GM23338 (cell line): ENCODE data around the gene IFI35. TPM values are rescaled to one million over a fixed set of nuclear protein-coding genes. Genes with fewer than 3 reads are reported as not detected.

Source experiments
- ATAC-seq: fragments of 200-7000 bp; cut with Tn5 transposase; 3 replicates; pipeline ENCODE4 v1.9.1; 2020
- DNase-seq: peaks from one replicate; pipeline ENCODE4 v3.0.0-alpha.2; 2015; ENCODE audit warnings: low spot score
- H2AFZ ChIP-seq: fragments of 200-600 bp; sonication (generic); 2 replicates; pipeline ENCODE4 v1.8.0; 2016; ENCODE audit warnings: antibody characterized with exemption, mild to moderate bottlenecking, moderate library complexity
- H3F3A ChIP-seq: fragments of 200-600 bp; sonication (generic); replicated peaks from 2 replicates; pipeline ENCODE4 v1.8.0; 2017; ENCODE audit warnings: antibody characterized with exemption, mixed run types, low read depth
- H3K27ac ChIP-seq: fragments of 200-600 bp; sonication (generic); 2 replicates; pipeline ENCODE4 v1.6.1; 2016; ENCODE audit warnings: low read depth
- H3K27me3 ChIP-seq: fragments of 200-600 bp; sonication (generic); 2 replicates; pipeline ENCODE4 v1.8.0; 2016; ENCODE audit warnings: mild to moderate bottlenecking, mixed run types, moderate library complexity; ENCODE audit not compliant: insufficient read depth
- H3K36me3 ChIP-seq: fragments of 200-600 bp; sonication (generic); 2 replicates; pipeline ENCODE4 v1.8.0; 2016; ENCODE audit warnings: mild to moderate bottlenecking; ENCODE audit not compliant: insufficient read depth
- H3K4me1 ChIP-seq: fragments of 200-600 bp; sonication (generic); 2 replicates; pipeline ENCODE4 v1.8.0; 2016; ENCODE audit warnings: mild to moderate bottlenecking, moderate library complexity; ENCODE audit not compliant: insufficient read depth
- H3K4me2 ChIP-seq: fragments of 200-600 bp; sonication (generic); 2 replicates; pipeline ENCODE4 v1.7.1; 2017; ENCODE audit warnings: mixed run types
- H3K4me3 ChIP-seq: fragments of 200-600 bp; sonication (generic); 2 replicates; pipeline ENCODE4 v1.6.1; 2016; ENCODE audit warnings: mixed run types
- H3K79me2 ChIP-seq: fragments of 200-600 bp; sonication (generic); replicated peaks from 2 replicates; pipeline ENCODE4 v1.8.0; 2017; ENCODE audit warnings: mild to moderate bottlenecking; ENCODE audit not compliant: insufficient read depth
- H3K9me2 ChIP-seq: fragments of 200-600 bp; sonication (generic); 2 replicates; pipeline ENCODE4 v1.8.0; 2017; ENCODE audit not compliant: insufficient read depth
- H4K20me1 ChIP-seq: fragments of 200-600 bp; sonication (generic); replicated peaks from 2 replicates; pipeline ENCODE4 v1.8.0; 2017; ENCODE audit warnings: mild to moderate bottlenecking; ENCODE audit not compliant: insufficient read depth
- H3K27ac Mint-ChIP-seq: 2 replicates; pipeline ENCODE4 v1.8.0; 2020; ENCODE audit warnings: inconsistent platforms, mild to moderate bottlenecking, moderate library complexity, mixed read lengths
- H3K27me3 Mint-ChIP-seq: 3 replicates; pipeline ENCODE4 v1.8.0; 2022; ENCODE audit warnings: low read depth, mild to moderate bottlenecking, moderate library complexity, mixed read lengths, inconsistent platforms; ENCODE audit not compliant: insufficient read depth, poor library complexity
- H3K36me3 Mint-ChIP-seq: 3 replicates; pipeline ENCODE4 v1.8.0; 2021; ENCODE audit warnings: low read depth, mild to moderate bottlenecking, inconsistent platforms, moderate library complexity, mixed read lengths
- H3K4me1 Mint-ChIP-seq: 3 replicates; pipeline ENCODE4 v1.8.0; 2020; ENCODE audit warnings: mild to moderate bottlenecking, inconsistent platforms, mixed read lengths
- H3K4me3 Mint-ChIP-seq: 3 replicates; pipeline ENCODE4 v1.8.0; 2021; ENCODE audit warnings: moderate library complexity, mild to moderate bottlenecking, inconsistent platforms, mixed read lengths
- H3K9me3 Mint-ChIP-seq: 3 replicates; pipeline ENCODE4 v1.8.0; 2020; ENCODE audit warnings: moderate library complexity, mild to moderate bottlenecking, inconsistent platforms, mixed read lengths
- CREB1 ChIP-seq: fragments of 250-450 bp; sonication (Bioruptor Pico); IDR thresholded peaks from 2 replicates; pipeline ENCODE4 v1.5.0; 2020; ENCODE audit warnings: low read depth, mild to moderate bottlenecking, moderate library complexity
- ETS1 ChIP-seq: IDR thresholded peaks from 2 replicates; pipeline ENCODE4 v1.6.1; 2016; ENCODE audit warnings: antibody characterized with exemption
- EZH2 ChIP-seq: fragments of 200-600 bp; sonication (generic); IDR thresholded peaks from one replicate; pipeline ENCODE4 v1.8.0; 2017; ENCODE audit warnings: antibody characterized with exemption, mild to moderate bottlenecking, low read depth; ENCODE audit not compliant: unreplicated experiment
- EZH2phosphoT487 ChIP-seq: fragments of 200-600 bp; sonication (generic); IDR thresholded peaks from one replicate; pipeline ENCODE4 v1.8.1; 2018; ENCODE audit warnings: antibody characterized with exemption; ENCODE audit not compliant: unreplicated experiment
- JUNB ChIP-seq: IDR thresholded peaks from one replicate; pipeline ENCODE4 v1.6.1; 2016; ENCODE audit warnings: antibody characterized with exemption; ENCODE audit not compliant: unreplicated experiment
- NANOG ChIP-seq: IDR thresholded peaks from 2 replicates; pipeline ENCODE4 v1.6.1; 2016; ENCODE audit warnings: antibody characterized with exemption, borderline replicate concordance
- POLR2AphosphoS5 ChIP-seq: IDR thresholded peaks from 2 replicates; pipeline ENCODE4 v1.6.1; 2016; ENCODE audit warnings: antibody characterized with exemption, low read depth
- REST ChIP-seq: IDR thresholded peaks from one replicate; pipeline ENCODE4 v1.6.1; 2018; ENCODE audit warnings: antibody characterized with exemption; ENCODE audit not compliant: unreplicated experiment
- STAT1 ChIP-seq: IDR thresholded peaks from one replicate; pipeline ENCODE4 v1.6.1; 2016; ENCODE audit warnings: antibody characterized with exemption; ENCODE audit not compliant: unreplicated experiment
- ZNF114 ChIP-seq: fragments of 250-450 bp; sonication (Bioruptor Pico); IDR thresholded peaks from 2 replicates; pipeline ENCODE4 v1.5.0; 2020; ENCODE audit warnings: mild to moderate bottlenecking, moderate library complexity
- ZNF331 ChIP-seq: fragments of 250-450 bp; sonication (Bioruptor Pico); IDR thresholded peaks from 2 replicates; pipeline ENCODE4 v1.5.0; 2020; ENCODE audit warnings: low read depth, mild to moderate bottlenecking, moderate library complexity
- polyA plus RNA-seq: library from polyadenylated mRNA; unstranded; fragments of >200 nt; fragmentation: Nextera tagmentation; extraction: Ambion mirVana; gene quantifications from 2 replicates; pipeline ENCODE4 v1.2.1, GENCODE V29; 2016
- total RNA-seq: library from RNA; depleted of rRNA; stranded (reverse); fragments of >200 nt; shearing (Covaris generic); gene quantifications from 2 replicates; pipeline ENCODE4 v1.2.3, GENCODE V29; 2014
- TF ChIP-seq, protein P1 (sequence below), 2 experiments: fragments of 200-600 bp in 1 of 2; sonication (generic) in 1 of 2; conservative IDR thresholded peaks; 2 replicates each; pipeline versions ENCODE4 v1.5.1 to v1.6.1; 2016 to 2017; ENCODE audit warnings: antibody characterized with exemption in 2 of 2, low read depth in 2 of 2, mild to moderate bottlenecking in 2 of 2, moderate library complexity in 1 of 2
- TF ChIP-seq, protein P2 (sequence below): fragments of 250-450 bp; sonication (Bioruptor Pico); IDR thresholded peaks from 2 replicates; pipeline ENCODE4 v1.5.0; 2020; ENCODE audit warnings: mild to moderate bottlenecking, moderate library complexity

IFI35 gene
- total and polyA plus RNA-seq, 2 experiments from 2014 or later: 1.8 to 2.3 TPM

DNA sequence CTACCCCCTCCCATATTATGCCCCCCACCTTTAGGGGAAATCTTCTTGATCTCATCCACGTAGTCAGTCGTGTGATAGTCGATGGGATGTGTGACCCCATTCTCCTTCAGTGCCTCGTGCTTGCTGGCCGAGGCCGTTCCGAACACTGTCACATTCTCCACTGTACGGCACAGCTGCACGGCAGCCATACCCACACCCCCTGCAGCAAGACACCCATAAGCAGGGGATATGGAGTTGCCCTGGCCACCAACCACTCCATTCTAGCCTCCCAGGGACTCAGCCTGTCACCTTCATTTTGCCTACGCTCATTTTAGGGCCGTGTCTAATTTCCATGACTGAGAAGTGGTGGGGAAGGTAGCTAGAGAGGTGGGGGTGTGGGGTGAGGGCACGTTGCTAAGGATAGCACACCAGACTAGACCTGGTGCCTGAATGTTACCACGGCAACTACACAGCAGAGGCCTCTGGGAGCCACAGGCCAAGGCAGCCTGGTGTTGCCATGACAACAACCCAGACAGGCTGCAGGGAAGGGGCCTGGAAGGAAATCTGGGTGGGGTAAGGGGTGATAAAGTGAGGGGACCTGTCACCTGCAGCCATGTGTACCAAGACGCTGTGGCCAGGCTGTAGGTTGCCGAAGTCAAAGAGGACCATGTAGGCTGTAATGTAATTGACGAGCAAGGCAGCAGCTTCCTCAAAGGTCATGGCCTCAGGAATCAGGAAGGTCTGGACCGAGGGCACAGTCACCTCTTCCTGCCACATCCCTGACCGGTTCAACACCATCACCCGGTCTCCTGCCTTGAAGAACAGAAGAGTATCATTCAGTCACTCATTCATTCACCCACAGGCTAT lies 11.6 kb downstream of the IFI35 start:
- no peak overlapping the region for H3K27ac Mint-ChIP-seq
- Histone ChIP-seq H3F3A (peaks cover 8% of the 10 kb centered on the region; the same call in 1 of the 2 replicates), H3K4me2 (no peak overlapping the region), H3K36me3 (peaks cover 9% of the 10 kb centered on the region; the same call in 1 of the 2 replicates), H3K27ac (no peak overlapping the region), H3K79me2 (peaks cover 34% of the 10 kb centered on the region), H4K20me1 (peaks cover 10% of the 10 kb centered on the region), H3K4me3 (no peak overlapping the region), H3K4me1 (peaks cover 28% of the 10 kb centered on the region), H3K9me2 (no peaks in the 10 kb centered on the region), H2AFZ (no peak overlapping the region), H3K27me3 (no peaks in the 10 kb centered on the region)
- H3K27me3 Mint-ChIP-seq: peaks cover 8% of the 10 kb centered on the region
- H3K4me1 Mint-ChIP-seq: peaks cover 51% of the 10 kb centered on the region
- DNase-seq: peak; percentile 53
- TF ChIP-seq NANOG (no peak), REST (no peak), JUNB (no peak), POLR2AphosphoS5 (no peak), CREB1 (CRISPR knock-in tag) (no peak), ZNF331 (no peak), STAT1 (no peak), ETS1 (no peak), EZH2phosphoT487 (no peak), EZH2 (no peak), ZNF114 (CRISPR knock-in tag) (no peak)
- TF ChIP-seq, protein P1, sequence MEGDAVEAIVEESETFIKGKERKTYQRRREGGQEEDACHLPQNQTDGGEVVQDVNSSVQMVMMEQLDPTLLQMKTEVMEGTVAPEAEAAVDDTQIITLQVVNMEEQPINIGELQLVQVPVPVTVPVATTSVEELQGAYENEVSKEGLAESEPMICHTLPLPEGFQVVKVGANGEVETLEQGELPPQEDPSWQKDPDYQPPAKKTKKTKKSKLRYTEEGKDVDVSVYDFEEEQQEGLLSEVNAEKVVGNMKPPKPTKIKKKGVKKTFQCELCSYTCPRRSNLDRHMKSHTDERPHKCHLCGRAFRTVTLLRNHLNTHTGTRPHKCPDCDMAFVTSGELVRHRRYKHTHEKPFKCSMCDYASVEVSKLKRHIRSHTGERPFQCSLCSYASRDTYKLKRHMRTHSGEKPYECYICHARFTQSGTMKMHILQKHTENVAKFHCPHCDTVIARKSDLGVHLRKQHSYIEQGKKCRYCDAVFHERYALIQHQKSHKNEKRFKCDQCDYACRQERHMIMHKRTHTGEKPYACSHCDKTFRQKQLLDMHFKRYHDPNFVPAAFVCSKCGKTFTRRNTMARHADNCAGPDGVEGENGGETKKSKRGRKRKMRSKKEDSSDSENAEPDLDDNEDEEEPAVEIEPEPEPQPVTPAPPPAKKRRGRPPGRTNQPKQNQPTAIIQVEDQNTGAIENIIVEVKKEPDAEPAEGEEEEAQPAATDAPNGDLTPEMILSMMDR (conservative IDR thresholded peaks at IDR 0.05; ENCODE audit: low read depth in 2 of 2): no peak
- TF ChIP-seq, protein P2, sequence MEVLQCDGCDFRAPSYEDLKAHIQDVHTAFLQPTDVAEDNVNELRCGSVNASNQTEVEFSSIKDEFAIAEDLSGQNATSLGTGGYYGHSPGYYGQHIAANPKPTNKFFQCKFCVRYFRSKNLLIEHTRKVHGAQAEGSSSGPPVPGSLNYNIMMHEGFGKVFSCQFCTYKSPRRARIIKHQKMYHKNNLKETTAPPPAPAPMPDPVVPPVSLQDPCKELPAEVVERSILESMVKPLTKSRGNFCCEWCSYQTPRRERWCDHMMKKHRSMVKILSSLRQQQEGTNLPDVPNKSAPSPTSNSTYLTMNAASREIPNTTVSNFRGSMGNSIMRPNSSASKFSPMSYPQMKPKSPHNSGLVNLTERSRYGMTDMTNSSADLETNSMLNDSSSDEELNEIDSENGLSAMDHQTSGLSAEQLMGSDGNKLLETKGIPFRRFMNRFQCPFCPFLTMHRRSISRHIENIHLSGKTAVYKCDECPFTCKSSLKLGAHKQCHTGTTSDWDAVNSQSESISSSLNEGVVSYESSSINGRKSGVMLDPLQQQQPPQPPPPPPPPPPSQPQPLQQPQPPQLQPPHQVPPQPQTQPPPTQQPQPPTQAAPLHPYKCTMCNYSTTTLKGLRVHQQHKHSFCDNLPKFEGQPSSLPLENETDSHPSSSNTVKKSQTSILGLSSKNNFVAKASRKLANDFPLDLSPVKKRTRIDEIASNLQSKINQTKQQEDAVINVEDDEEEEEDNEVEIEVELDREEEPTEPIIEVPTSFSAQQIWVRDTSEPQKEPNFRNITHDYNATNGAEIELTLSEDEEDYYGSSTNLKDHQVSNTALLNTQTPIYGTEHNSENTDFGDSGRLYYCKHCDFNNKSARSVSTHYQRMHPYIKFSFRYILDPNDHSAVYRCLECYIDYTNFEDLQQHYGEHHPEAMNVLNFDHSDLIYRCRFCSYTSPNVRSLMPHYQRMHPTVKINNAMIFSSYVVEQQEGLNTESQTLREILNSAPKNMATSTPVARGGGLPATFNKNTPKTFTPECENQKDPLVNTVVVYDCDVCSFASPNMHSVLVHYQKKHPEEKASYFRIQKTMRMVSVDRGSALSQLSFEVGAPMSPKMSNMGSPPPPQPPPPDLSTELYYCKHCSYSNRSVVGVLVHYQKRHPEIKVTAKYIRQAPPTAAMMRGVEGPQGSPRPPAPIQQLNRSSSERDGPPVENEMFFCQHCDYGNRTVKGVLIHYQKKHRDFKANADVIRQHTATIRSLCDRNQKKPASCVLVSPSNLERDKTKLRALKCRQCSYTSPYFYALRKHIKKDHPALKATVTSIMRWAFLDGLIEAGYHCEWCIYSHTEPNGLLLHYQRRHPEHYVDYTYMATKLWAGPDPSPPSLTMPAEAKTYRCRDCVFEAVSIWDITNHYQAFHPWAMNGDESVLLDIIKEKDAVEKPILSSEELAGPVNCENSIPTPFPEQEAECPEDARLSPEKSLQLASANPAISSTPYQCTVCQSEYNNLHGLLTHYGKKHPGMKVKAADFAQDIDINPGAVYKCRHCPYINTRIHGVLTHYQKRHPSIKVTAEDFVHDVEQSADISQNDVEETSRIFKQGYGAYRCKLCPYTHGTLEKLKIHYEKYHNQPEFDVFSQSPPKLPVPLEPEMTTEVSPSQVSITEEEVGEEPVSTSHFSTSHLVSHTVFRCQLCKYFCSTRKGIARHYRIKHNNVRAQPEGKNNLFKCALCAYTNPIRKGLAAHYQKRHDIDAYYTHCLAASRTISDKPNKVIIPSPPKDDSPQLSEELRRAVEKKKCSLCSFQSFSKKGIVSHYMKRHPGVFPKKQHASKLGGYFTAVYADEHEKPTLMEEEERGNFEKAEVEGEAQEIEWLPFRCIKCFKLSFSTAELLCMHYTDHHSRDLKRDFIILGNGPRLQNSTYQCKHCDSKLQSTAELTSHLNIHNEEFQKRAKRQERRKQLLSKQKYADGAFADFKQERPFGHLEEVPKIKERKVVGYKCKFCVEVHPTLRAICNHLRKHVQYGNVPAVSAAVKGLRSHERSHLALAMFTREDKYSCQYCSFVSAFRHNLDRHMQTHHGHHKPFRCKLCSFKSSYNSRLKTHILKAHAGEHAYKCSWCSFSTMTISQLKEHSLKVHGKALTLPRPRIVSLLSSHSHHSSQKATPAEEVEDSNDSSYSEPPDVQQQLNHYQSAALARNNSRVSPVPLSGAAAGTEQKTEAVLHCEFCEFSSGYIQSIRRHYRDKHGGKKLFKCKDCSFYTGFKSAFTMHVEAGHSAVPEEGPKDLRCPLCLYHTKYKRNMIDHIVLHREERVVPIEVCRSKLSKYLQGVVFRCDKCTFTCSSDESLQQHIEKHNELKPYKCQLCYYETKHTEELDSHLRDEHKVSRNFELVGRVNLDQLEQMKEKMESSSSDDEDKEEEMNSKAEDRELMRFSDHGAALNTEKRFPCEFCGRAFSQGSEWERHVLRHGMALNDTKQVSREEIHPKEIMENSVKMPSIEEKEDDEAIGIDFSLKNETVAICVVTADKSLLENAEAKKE (CRISPR knock-in tag): no peak
- H3K4me3 Mint-ChIP-seq: no peak overlapping the region
- peaks cover 53% of the 10 kb centered on the region for H3K36me3 Mint-ChIP-seq
- no peaks in the 10 kb centered on the region for H3K9me3 Mint-ChIP-seq
- ATAC-seq: no peak
